Lower leg skin (tissue), 3 donors: ENCODE data around the gene NUMA1.

Experiments used
- POLR2A ChIP-seq, 2 donors: fragments of 450-650 bp; IDR thresholded peaks; one replicate each; pipeline ENCODE4 v1.6.1; 2016 to 2017; ENCODE audit warnings: antibody characterized with exemption in 2 of 2, mild to moderate bottlenecking in 1 of 2, moderate library complexity in 1 of 2
- TF ChIP-seq, protein P1 (sequence below), 3 donors: fragments of 450-650 bp; IDR thresholded peaks; one replicate each; pipeline ENCODE4 v1.5.1; 2016; ENCODE audit warnings: antibody characterized with exemption in 3 of 3, mild to moderate bottlenecking in 3 of 3, moderate library complexity in 2 of 3

DNA sequence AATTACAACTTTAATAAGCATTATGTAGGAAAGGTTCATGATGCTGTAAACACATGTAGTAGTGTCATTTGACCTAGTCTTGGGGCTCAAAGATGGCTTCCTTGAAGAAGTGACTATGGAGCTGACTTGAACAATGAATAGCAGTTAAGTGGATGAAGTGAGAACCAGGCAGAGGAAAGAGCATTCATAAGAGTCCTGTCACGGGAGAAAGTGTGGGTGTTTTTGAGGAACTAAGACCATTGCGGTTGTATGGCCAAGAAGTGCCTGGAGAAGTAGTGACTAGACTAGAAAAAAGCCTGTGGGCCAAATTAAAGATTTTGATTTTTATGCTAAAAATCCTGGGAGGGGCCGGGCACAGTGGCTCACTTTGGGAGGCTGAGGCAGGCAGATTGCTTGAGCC, 88.8 kb downstream of the NUMA1 start:
- TF ChIP-seq, protein P1, sequence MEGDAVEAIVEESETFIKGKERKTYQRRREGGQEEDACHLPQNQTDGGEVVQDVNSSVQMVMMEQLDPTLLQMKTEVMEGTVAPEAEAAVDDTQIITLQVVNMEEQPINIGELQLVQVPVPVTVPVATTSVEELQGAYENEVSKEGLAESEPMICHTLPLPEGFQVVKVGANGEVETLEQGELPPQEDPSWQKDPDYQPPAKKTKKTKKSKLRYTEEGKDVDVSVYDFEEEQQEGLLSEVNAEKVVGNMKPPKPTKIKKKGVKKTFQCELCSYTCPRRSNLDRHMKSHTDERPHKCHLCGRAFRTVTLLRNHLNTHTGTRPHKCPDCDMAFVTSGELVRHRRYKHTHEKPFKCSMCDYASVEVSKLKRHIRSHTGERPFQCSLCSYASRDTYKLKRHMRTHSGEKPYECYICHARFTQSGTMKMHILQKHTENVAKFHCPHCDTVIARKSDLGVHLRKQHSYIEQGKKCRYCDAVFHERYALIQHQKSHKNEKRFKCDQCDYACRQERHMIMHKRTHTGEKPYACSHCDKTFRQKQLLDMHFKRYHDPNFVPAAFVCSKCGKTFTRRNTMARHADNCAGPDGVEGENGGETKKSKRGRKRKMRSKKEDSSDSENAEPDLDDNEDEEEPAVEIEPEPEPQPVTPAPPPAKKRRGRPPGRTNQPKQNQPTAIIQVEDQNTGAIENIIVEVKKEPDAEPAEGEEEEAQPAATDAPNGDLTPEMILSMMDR (IDR thresholded peaks at IDR 0.05), result no peak
- no peak for TF ChIP-seq POLR2A (IDR thresholded peaks at IDR 0.05)
